K562 (cell line): ENCODE results near the gene COL25A1. TPM values are rescaled to one million over a fixed set of nuclear protein-coding genes. Genes with fewer than 3 reads are reported as not detected.

Experiments
- ATAC-seq: fragments of 200-7000 bp; cut with Tn5 transposase; 3 replicates; pipeline ENCODE4 v1.9.1; 2020; ENCODE audit warnings: moderate library complexity
- BruUV-seq: library from RNA; stranded (reverse); fragments of 400-500 nt; replicated peaks from 2 replicates; lab custom pipeline; 2021; lab: Mats Ljungman, UMichigan
- CTCF ChIA-PET: fragments of 300-600 bp; formaldehyde crosslinking; extraction: SDS; loops from one replicate; lab custom pipeline; 2021; ENCODE audit warnings: low intra/inter-chr PET ratio; lab: Yijun Ruan, JAX
- POLR2A ChIA-PET: fragments of 300-600, 350-650 bp; sonication (Branson Sonifier 250); formaldehyde crosslinking; extraction: SDS; loops from one replicate; lab custom pipeline; 2021; ENCODE audit warnings: antibody characterized with exemption, inconsistent platforms; lab: Yijun Ruan, JAX
- DNase-seq, 4 experiments: peaks; one replicate each; pipeline versions ENCODE4 v3.0.0 to v3.0.0-alpha.2; 2011 to 2018; ENCODE audit warnings: low spot score in 3 of 4, mixed read lengths in 3 of 4; ENCODE audit errors: extremely low read depth in 1 of 4
- FAIRE-seq: peaks from 2 replicates; lab custom pipeline; 2011; peaks lifted over from hg19 to GRCh38; lab: Jason Lieb, UNC
- H2AFZ ChIP-seq: 2 replicates; pipeline ENCODE4 v1.6.0; 2011; ENCODE audit warnings: low read depth, low read length, control low read depth, inconsistent platforms
- H3K27ac ChIP-seq: fragments of 200-600 bp; 3 replicates; pipeline ENCODE4 v1.8.0; 2011; ENCODE audit warnings: low read depth, mild to moderate bottlenecking, control low read depth, inconsistent platforms, low read length, moderate library complexity, mixed read lengths; ENCODE audit errors: extremely low read depth
- H3K27me3 ChIP-seq, 2 experiments: fragments of 300-600 bp in 1 of 2; 2 replicates in 1 of 2; 3 replicates in 1 of 2; pipeline versions ENCODE4 v1.6.0 to v1.8.0; 2011; ENCODE audit warnings: inconsistent platforms in 2 of 2, low read length in 2 of 2, mild to moderate bottlenecking in 1 of 2, mixed read lengths in 1 of 2, moderate library complexity in 1 of 2; ENCODE audit not compliant: control insufficient read depth in 2 of 2, insufficient read depth in 2 of 2
- H3K36me3 ChIP-seq: fragments of 300-600 bp; 3 replicates; pipeline ENCODE4 v1.8.0; 2011; ENCODE audit warnings: mild to moderate bottlenecking, low read length, inconsistent platforms; ENCODE audit not compliant: control insufficient read depth, insufficient read depth
- H3K4me1 ChIP-seq, 2 experiments: fragments of 200-600 bp in 1 of 2; replicated peaks in 1 of 2; 2 replicates in 1 of 2; 3 replicates in 1 of 2; pipeline versions ENCODE4 v1.5.1 to v1.8.0; 2011; ENCODE audit warnings: inconsistent platforms in 2 of 2, low read length in 2 of 2, mild to moderate bottlenecking in 1 of 2, mixed read lengths in 1 of 2, moderate library complexity in 1 of 2; ENCODE audit not compliant: control insufficient read depth in 2 of 2, insufficient read depth in 2 of 2
- H3K4me2 ChIP-seq: 2 replicates; pipeline ENCODE4 v1.6.1; 2011; ENCODE audit warnings: low read length, control low read depth, inconsistent platforms, mixed read lengths; ENCODE audit not compliant: insufficient read depth
- H3K4me3 ChIP-seq: fragments of 200-600 bp; sonication (generic), shearing (Covaris generic); 2 replicates; pipeline ENCODE4 v1.5.1; 2016; ENCODE audit warnings: control low read depth, inconsistent platforms
- H3K79me2 ChIP-seq: fragments of 200-600 bp; 3 replicates; pipeline ENCODE4 v1.8.0; 2011; ENCODE audit warnings: low read length, inconsistent platforms; ENCODE audit not compliant: control insufficient read depth, insufficient read depth
- H3K9ac ChIP-seq, 2 experiments: 2 replicates each; pipeline versions ENCODE4 v1.6.0 to v1.6.1; 2011; ENCODE audit warnings: low read depth in 2 of 2, low read length in 2 of 2, control low read depth in 1 of 2, inconsistent platforms in 1 of 2, mild to moderate bottlenecking in 1 of 2, mixed read lengths in 1 of 2; ENCODE audit not compliant: insufficient read depth in 1 of 2
- H3K9me1 ChIP-seq: one replicate; pipeline ENCODE4 v1.6.0; 2011; ENCODE audit warnings: inconsistent platforms, mild to moderate bottlenecking, low read length, moderate library complexity; ENCODE audit not compliant: control insufficient read depth, insufficient read depth
- H3K9me3 ChIP-seq: replicated peaks from 2 replicates; pipeline ENCODE4 v1.5.1; 2011; ENCODE audit warnings: low read depth, low read length, inconsistent platforms; ENCODE audit not compliant: control insufficient read depth, insufficient read depth
- H4K20me1 ChIP-seq: replicated peaks from 2 replicates; pipeline ENCODE4 v1.6.1; 2011; ENCODE audit warnings: low read length, inconsistent platforms, mixed read lengths; ENCODE audit not compliant: control insufficient read depth, insufficient read depth
- BACH1 ChIP-seq: fragments of 200-800 bp; sonication (Bioruptor generic); IDR thresholded peaks from 2 replicates; pipeline ENCODE4 v1.6.1; 2016; ENCODE audit warnings: missing genetic modification characterization, missing compliant biosample characterization
- CBFB ChIP-seq: sonication (generic); formaldehyde crosslinking; IDR thresholded peaks from 2 replicates; pipeline ENCODE4 v1.4.0; 2020; ENCODE audit warnings: mild to moderate bottlenecking, missing genetic modification reagents
- KHSRP ChIP-seq: fragments of 450-650 bp; IDR thresholded peaks from 2 replicates; pipeline ENCODE4 v1.6.1; 2017
- MAFK ChIP-seq: IDR thresholded peaks from 2 replicates; pipeline ENCODE4 v1.6.1; 2011; ENCODE audit warnings: low read length, improper control_type of control experiment
- MCM2 ChIP-seq: fragments of 450-650 bp; IDR thresholded peaks from 2 replicates; pipeline ENCODE4 v1.6.1; 2017; ENCODE audit warnings: low read depth, mild to moderate bottlenecking
- MEIS2 ChIP-seq: fragments of 450-650 bp; IDR thresholded peaks from 2 replicates; pipeline ENCODE4 v1.6.1; 2014; ENCODE audit warnings: mild to moderate bottlenecking; ENCODE audit not compliant: partially characterized antibody
- MTA2 ChIP-seq: fragments of 450-650 bp; IDR thresholded peaks from 2 replicates; pipeline ENCODE4 v1.6.1; 2016; ENCODE audit warnings: low read depth
- NUFIP1 ChIP-seq: fragments of 450-650 bp; IDR thresholded peaks from 2 replicates; pipeline ENCODE4 v1.6.1; 2018; ENCODE audit not compliant: partially characterized antibody
- PHF21A ChIP-seq: fragments of 450-650 bp; IDR thresholded peaks from 2 replicates; pipeline ENCODE4 v1.6.1; 2017; ENCODE audit warnings: low read depth, borderline replicate concordance
- PRPF4 ChIP-seq: fragments of 200-400 bp; formaldehyde crosslinking; IDR thresholded peaks from one replicate; pipeline ENCODE4 v1.6.1; 2017; ENCODE audit warnings: low read length, low read depth, mild to moderate bottlenecking; ENCODE audit not compliant: insufficient read depth, poor library complexity, severe bottlenecking
- ZNF224 ChIP-seq: sonication (generic); formaldehyde crosslinking; IDR thresholded peaks from 2 replicates; pipeline ENCODE4 v1.8.0; 2022; ENCODE audit warnings: mild to moderate bottlenecking, missing genetic modification reagents
- ZNF253 ChIP-seq: fragments of 250-450 bp; sonication (Bioruptor Pico); conservative IDR thresholded peaks from 2 replicates; pipeline ENCODE4 v1.6.1; 2021; ENCODE audit warnings: mild to moderate bottlenecking
- ZNF274 ChIP-seq: IDR thresholded peaks from 2 replicates; pipeline ENCODE4 v1.6.1; 2011; ENCODE audit warnings: low read depth, mild to moderate bottlenecking, low read length, moderate library complexity, borderline replicate concordance
- ZNF75A ChIP-seq: fragments of 450-650 bp; formaldehyde crosslinking; IDR thresholded peaks from 2 replicates; pipeline ENCODE4 v1.4.0; 2020; ENCODE audit warnings: mild to moderate bottlenecking
- in situ Hi-C: fragments of 300-500 bp; cut with MboI; formaldehyde crosslinking; loops from 4 replicates; pipeline ENCODE4 v1.15.0; 2018; ENCODE audit warnings: inconsistent platforms, mixed read lengths
- intact Hi-C: fragments of 100-400 bp; cut with micrococcal nuclease; formaldehyde crosslinking; loops from 2 replicates; pipeline ENCODE4 v1.14.2; 2022
- polyA plus RNA-seq, 8 experiments: library from polyadenylated mRNA; depleted of rRNA in 4 of 8; stranded (reverse) in 5 of 8; unstranded in 3 of 8; fragments of >200 nt; fragmentation: Nextera tagmentation in 2 of 8; fragmentation: Illumina TruSeq in 1 of 8; extraction: Ambion mirVana in 2 of 8; extraction: Trizol in 1 of 8; gene quantifications; 2 replicates each; pipeline versions ENCODE4 v1.2.1 to v1.2.3, GENCODE V29; 2011 to 2014; ENCODE audit warnings: inconsistent platforms in 1 of 8, missing spikeins in 1 of 8
- total RNA-seq, 7 experiments: library from RNA; depleted of rRNA in 6 of 7; stranded (reverse); fragments of >200 nt in 6 of 7; fragmentation: Illumina TruSeq in 2 of 7; extraction: Trizol in 2 of 7; gene quantifications; 2 replicates each; pipeline versions ENCODE4 v1.2.1 to v1.2.3, GENCODE V29; 2011 to 2021; ENCODE audit warnings: low replicate concordance in 1 of 7
- TF ChIP-seq, protein P1 (sequence below), 3 experiments: fragments of 200-800 bp in 1 of 3; sonication (Bioruptor generic) in 1 of 3; sonication (generic) in 1 of 3; formaldehyde crosslinking in 1 of 3; IDR thresholded peaks; 2 replicates each; pipeline versions ENCODE4 v1.6.1 to v1.8.0; 2016 to 2022; ENCODE audit warnings: mild to moderate bottlenecking in 2 of 3, missing compliant biosample characterization in 2 of 3, missing genetic modification characterization in 2 of 3, missing genetic modification reagents in 1 of 3
- TF ChIP-seq, protein P2 (sequence below): IDR thresholded peaks from 2 replicates; pipeline ENCODE4 v1.6.1; 2011; ENCODE audit warnings: borderline replicate concordance, low read depth, mild to moderate bottlenecking, moderate library complexity, low read length; ENCODE audit not compliant: insufficient read depth, poor library complexity, severe bottlenecking
- TF ChIP-seq, protein P3 (sequence below): fragments of 250-450 bp; sonication (Bioruptor Pico); IDR thresholded peaks from 2 replicates; pipeline ENCODE4 v1.8.0; 2022; ENCODE audit warnings: inconsistent platforms, mild to moderate bottlenecking, moderate library complexity, borderline replicate concordance

Gene COL25A1
- total and polyA plus RNA-seq, 9 of the 15 experiments (the other 6 are each of a cell fraction or from before 2014, with no cell fraction given) = 0.03 to 0.62 (median 0.27) TPM

DNA sequence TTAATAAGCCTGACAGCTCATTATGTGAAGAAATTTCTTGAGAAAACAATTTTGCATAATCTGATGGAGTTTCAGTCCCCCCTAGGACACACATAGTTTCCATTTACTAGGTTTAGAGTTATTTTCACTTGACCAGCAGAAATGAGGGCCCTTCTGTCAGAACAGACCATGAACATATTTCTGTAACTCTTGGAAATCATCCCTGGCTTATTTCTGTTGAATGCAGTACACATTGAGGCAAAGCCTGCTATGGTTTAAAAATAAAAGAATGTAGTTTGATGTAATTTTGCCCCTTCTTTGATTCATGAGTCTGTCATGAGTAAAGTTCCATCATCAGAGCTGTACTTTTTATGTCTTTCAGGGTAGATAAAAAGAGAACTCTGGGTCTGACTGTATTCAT lies 435.0 kb downstream of the COL25A1 start:
- no TSS peak for BruUV-seq
- intact Hi-C loops = no loop called here
- no peak overlapping the region for H3K9ac ChIP-seq

More for the DNA sequence above, 435.0 kb downstream of the COL25A1 start:
- Histone ChIP-seq H3K79me2 (no peaks in the 10 kb centered on the region), H4K20me1 (no peaks in the 10 kb centered on the region), H3K9me1 (no peaks in the 10 kb centered on the region), H3K4me2 (no peak overlapping the region), H2AFZ (no peak overlapping the region), H3K4me3 (no peak overlapping the region), H3K27me3 (no peaks in the 10 kb centered on the region), H3K27ac (no peak overlapping the region), H3K9me3 (no peaks in the 10 kb centered on the region), H3K4me1 (no peaks in the 10 kb centered on the region), H3K36me3 (no peaks in the 10 kb centered on the region)
- CTCF ChIA-PET = no interaction called here
- in situ Hi-C loops = no loop called here
- ATAC-seq (no peak), FAIRE-seq (no peak), DNase-seq (no peak)
- POLR2A ChIA-PET = no interaction called here
- TF ChIP-seq ZNF253 (CRISPR knock-in tag) = no peak
- no peak for TF ChIP-seq CBFB
- no peak for TF ChIP-seq MAFK
- no peak for TF ChIP-seq MCM2
- TF ChIP-seq ZNF224 = no peak
- TF ChIP-seq, protein P1, sequence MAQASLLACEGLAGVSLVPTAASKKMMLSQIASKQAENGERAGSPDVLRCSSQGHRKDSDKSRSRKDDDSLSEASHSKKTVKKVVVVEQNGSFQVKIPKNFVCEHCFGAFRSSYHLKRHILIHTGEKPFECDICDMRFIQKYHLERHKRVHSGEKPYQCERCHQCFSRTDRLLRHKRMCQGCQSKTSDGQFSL (CRISPR knock-in tag; IDR thresholded peaks at IDR 0.05) = no peak
- TF ChIP-seq, protein P1 (tag; IDR thresholded peaks at IDR 0.05) = no peak
- TF ChIP-seq ZNF274 = no peak
- no peak for TF ChIP-seq ZNF75A (CRISPR knock-in tag)
- TF ChIP-seq KHSRP = no peak
- no peak for TF ChIP-seq PHF21A
- TF ChIP-seq, protein P2, sequence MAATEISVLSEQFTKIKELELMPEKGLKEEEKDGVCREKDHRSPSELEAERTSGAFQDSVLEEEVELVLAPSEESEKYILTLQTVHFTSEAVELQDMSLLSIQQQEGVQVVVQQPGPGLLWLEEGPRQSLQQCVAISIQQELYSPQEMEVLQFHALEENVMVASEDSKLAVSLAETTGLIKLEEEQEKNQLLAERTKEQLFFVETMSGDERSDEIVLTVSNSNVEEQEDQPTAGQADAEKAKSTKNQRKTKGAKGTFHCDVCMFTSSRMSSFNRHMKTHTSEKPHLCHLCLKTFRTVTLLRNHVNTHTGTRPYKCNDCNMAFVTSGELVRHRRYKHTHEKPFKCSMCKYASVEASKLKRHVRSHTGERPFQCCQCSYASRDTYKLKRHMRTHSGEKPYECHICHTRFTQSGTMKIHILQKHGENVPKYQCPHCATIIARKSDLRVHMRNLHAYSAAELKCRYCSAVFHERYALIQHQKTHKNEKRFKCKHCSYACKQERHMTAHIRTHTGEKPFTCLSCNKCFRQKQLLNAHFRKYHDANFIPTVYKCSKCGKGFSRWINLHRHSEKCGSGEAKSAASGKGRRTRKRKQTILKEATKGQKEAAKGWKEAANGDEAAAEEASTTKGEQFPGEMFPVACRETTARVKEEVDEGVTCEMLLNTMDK = no peak
- no peak for TF ChIP-seq MEIS2
- TF ChIP-seq, protein P3, sequence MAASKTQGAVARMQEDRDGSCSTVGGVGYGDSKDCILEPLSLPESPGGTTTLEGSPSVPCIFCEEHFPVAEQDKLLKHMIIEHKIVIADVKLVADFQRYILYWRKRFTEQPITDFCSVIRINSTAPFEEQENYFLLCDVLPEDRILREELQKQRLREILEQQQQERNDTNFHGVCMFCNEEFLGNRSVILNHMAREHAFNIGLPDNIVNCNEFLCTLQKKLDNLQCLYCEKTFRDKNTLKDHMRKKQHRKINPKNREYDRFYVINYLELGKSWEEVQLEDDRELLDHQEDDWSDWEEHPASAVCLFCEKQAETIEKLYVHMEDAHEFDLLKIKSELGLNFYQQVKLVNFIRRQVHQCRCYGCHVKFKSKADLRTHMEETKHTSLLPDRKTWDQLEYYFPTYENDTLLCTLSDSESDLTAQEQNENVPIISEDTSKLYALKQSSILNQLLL (CRISPR knock-in tag) = no peak
- TF ChIP-seq PRPF4 = no peak
- no peak for TF ChIP-seq NUFIP1
- TF ChIP-seq MTA2 = no peak
- no peak for TF ChIP-seq BACH1
